Activated CD8-positive, alpha-beta memory T cell treated with anti-CD3 and anti-CD28 coated beads for 36 hours (primary cell): ENCODE data around the gene TMEM151A. TPM values are rescaled to one million over a fixed set of nuclear protein-coding genes. Genes with fewer than 3 reads are reported as not detected.
"Not testable (repeated sequence)": the region's sequence is repeated elsewhere in the genome, so short reads cannot be mapped to it uniquely, and the experiment has no call there.

Source experiments
- CTCF ChIA-PET: fragments of 350-600 bp; sonication (Branson Sonifier 250); formaldehyde crosslinking; loops from one replicate; lab custom pipeline; 2021; ENCODE audit warnings: antibody characterized with exemption; lab: Charles Lee
- POLR2A ChIA-PET: fragments of 350-600 bp; sonication (Branson Sonifier 250); formaldehyde crosslinking; loops from one replicate; lab custom pipeline; 2021; ENCODE audit warnings: antibody characterized with exemption; lab: Charles Lee
- total RNA-seq, 2 experiments: library from RNA; stranded (reverse); gene quantifications; one replicate each; pipeline ENCODE4 v1.2.3, GENCODE V29; 2021

TMEM151A gene
- total RNA-seq, result not detected

- CTCF ChIA-PET, result interaction anchor here (0.9 to 1.5 kb wide), 4 partner anchors 9 to 70 kb away, joined by 3 to 5 read pairs (median 4); no protein-coding TSS in a partner anchor
- POLR2A ChIA-PET, result no interaction called here
Measured at GRCh38 chr11:66291706-66292542, at the start of gene TMEM151A. TMEM151A (plus strand) TSS chr11:66291894; CDS start chr11:66292014, 120 bp downstream.

GRCh38 chr11:66242095-66242765 is 49.5 kb upstream of the TMEM151A start:
- POLR2A ChIA-PET, result no interaction called here
- CTCF ChIA-PET, result interaction anchor here (1.7 kb wide), 1 partner anchor 9 kb away, joined by 4 read pairs; no protein-coding TSS in a partner anchor

- CTCF ChIA-PET, result no interaction called here
- POLR2A ChIA-PET, result no interaction called here
Measured at GRCh38 chr11:66243782-66244535, 47.7 kb upstream of the TMEM151A start.

- ChIA-PET POLR2A (no interaction called here), CTCF (interaction anchor here (0.7 to 2.1 kb wide), 2 partner anchors 25 to 536 kb away, joined by 3 to 4 read pairs; no protein-coding TSS in a partner anchor)
Measured at GRCh38 chr11:66247295-66247694, 44.4 kb upstream of the TMEM151A start.

GRCh38 chr11:66247801-66248200 is 43.9 kb upstream of the TMEM151A start:
- CTCF ChIA-PET, result interaction anchor here (0.7 kb wide), 1 partner anchor 536 kb away, joined by 3 read pairs; no protein-coding TSS in a partner anchor
- POLR2A ChIA-PET, result no interaction called here

GRCh38 chr11:66248903-66249302 is 42.8 kb upstream of the TMEM151A start:
- CTCF ChIA-PET, result no interaction called here
- POLR2A ChIA-PET, result no interaction called here

- CTCF ChIA-PET, result interaction anchor here (0.8 to 1.0 kb wide), 2 partner anchors 10 kb away, joined by 3 to 4 read pairs; no protein-coding TSS in a partner anchor
- POLR2A ChIA-PET, result no interaction called here
Measured at GRCh38 chr11:66251809-66252208, 39.9 kb upstream of the TMEM151A start.

GRCh38 chr11:66253081-66253480 is 38.6 kb upstream of the TMEM151A start:
- CTCF ChIA-PET, result not testable (repeated sequence)
- POLR2A ChIA-PET, result interaction anchor here (1.1 kb wide), 1 partner anchor 1780 kb away, joined by 6 read pairs; no protein-coding TSS in a partner anchor

GRCh38 chr11:66258473-66258893 is 33.2 kb upstream of the TMEM151A start:
- ChIA-PET CTCF (interaction anchor here (0.6 to 3.8 kb wide), 4 partner anchors 22 to 123 kb away, joined by 3 to 16 read pairs (median 4); no protein-coding TSS in a partner anchor), POLR2A (interaction anchor here (0.6 to 1.4 kb wide), 4 partner anchors 31 to 478 kb away, joined by 3 to 7 read pairs (median 5); partner anchors contain the start of genes AP5B1 and YIF1A)

GRCh38 chr11:66259225-66259624 is 32.5 kb upstream of the TMEM151A start:
- CTCF ChIA-PET, result interaction anchor here (1.0 to 3.8 kb wide), 4 partner anchors 21 to 124 kb away, joined by 3 to 16 read pairs (median 4); no protein-coding TSS in a partner anchor
- POLR2A ChIA-PET, result interaction anchor here (0.6 to 1.4 kb wide), 3 partner anchors 12 to 37 kb away, joined by 3 to 7 read pairs (median 4); partner anchors contain the start of gene YIF1A

- ChIA-PET CTCF (interaction anchor here (1.5 to 3.8 kb wide), 3 partner anchors 21 to 124 kb away, joined by 3 to 16 read pairs (median 3); no protein-coding TSS in a partner anchor), POLR2A (interaction anchor here (0.5 to 0.6 kb wide), 2 partner anchors 21 to 52 kb away, joined by 3 to 4 read pairs; no protein-coding TSS in a partner anchor)
Measured at GRCh38 chr11:66259956-66260355, 31.7 kb upstream of the TMEM151A start.

- CTCF ChIA-PET, result interaction anchor here (1.1 to 3.8 kb wide), 3 partner anchors 10 to 40 kb away, joined by 3 to 16 read pairs (median 5); no protein-coding TSS in a partner anchor
- POLR2A ChIA-PET, result interaction anchor here (0.5 kb wide), 1 partner anchor 37 kb away, joined by 3 read pairs; no protein-coding TSS in a partner anchor
Measured at GRCh38 chr11:66261578-66261977, 30.1 kb upstream of the TMEM151A start.

GRCh38 chr11:66262191-66262590 is 29.5 kb upstream of the TMEM151A start:
- POLR2A ChIA-PET, result no interaction called here
- CTCF ChIA-PET, result interaction anchor here (1.1 to 3.8 kb wide), 3 partner anchors 11 to 40 kb away, joined by 3 to 16 read pairs (median 5); no protein-coding TSS in a partner anchor

- ChIA-PET POLR2A (interaction anchor here (1.2 kb wide), 1 partner anchor 26 kb away, joined by 3 read pairs; the partner anchor contains the start of gene YIF1A), CTCF (interaction anchor here (1.1 to 1.8 kb wide), 3 partner anchors 11 to 41 kb away, joined by 3 to 5 read pairs (median 4); no protein-coding TSS in a partner anchor)
Measured at GRCh38 chr11:66262696-66263095, 29.0 kb upstream of the TMEM151A start.

- CTCF ChIA-PET, result interaction anchor here (0.7 to 1.2 kb wide), 3 partner anchors 20 to 103 kb away, joined by 3 to 4 read pairs (median 4); no protein-coding TSS in a partner anchor
- POLR2A ChIA-PET, result interaction anchor here (1.2 kb wide), 1 partner anchor 26 kb away, joined by 3 read pairs; the partner anchor contains the start of gene YIF1A
Measured at GRCh38 chr11:66263231-66263630, 28.5 kb upstream of the TMEM151A start.

- CTCF ChIA-PET, result interaction anchor here (0.7 to 1.2 kb wide), 3 partner anchors 19 to 103 kb away, joined by 3 to 4 read pairs (median 4); no protein-coding TSS in a partner anchor
- POLR2A ChIA-PET, result interaction anchor here (1.2 kb wide), 1 partner anchor 25 kb away, joined by 3 read pairs; the partner anchor contains the start of gene YIF1A
Measured at GRCh38 chr11:66263785-66264184, 27.9 kb upstream of the TMEM151A start.

GRCh38 chr11:66264383-66264782 is 27.3 kb upstream of the TMEM151A start:
- POLR2A ChIA-PET, result no interaction called here
- CTCF ChIA-PET, result interaction anchor here (2.6 kb wide), 1 partner anchor 43 kb away, joined by 9 read pairs; no protein-coding TSS in a partner anchor
